ENCODE measurements around the gene TMEM9B.
A peak's percentile ranks its signal among the peaks of the same experiment; 100 is the strongest.
"Not testable (repeated sequence)": the region's sequence is repeated elsewhere in the genome, so short reads cannot be mapped to it uniquely, and the experiment has no call there.

TMEM9B gene

GRCh38 chr11:8964324-8965320, at the start of gene TMEM9B:
TMEM9B (minus strand) TSS chr11:8964442; CDS start chr11:8964313, 129 bp downstream.
- DNase-seq (ENCODE audit: low read depth), result peak; percentile 68

GRCh38 chr11:9013373-9013772, 49.1 kb upstream of the TMEM9B start:
- DNase-seq (ENCODE audit: low read depth), result no peak

DNA sequence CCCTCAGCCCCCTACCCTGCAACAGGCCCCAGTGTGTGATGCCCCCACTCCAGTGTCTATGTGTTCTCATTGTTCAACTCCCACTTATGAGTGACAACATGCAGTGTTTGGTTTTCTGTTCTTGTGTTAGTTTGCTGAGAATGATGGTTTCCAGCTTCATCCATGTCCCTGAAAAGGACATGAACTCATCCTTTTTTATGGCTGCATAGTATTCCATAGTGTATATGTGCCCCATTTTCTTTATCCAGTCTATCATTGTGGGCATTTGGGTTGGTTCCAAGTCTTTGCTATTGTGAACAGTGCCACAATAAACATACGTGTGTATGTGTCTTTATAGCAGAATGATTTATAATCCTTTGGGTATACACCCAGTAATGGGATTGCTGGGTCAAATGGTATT, 45.3 kb upstream of the TMEM9B start:
- DNase-seq (ENCODE audit: low read depth), result not testable (repeated sequence)

GRCh38 chr11:9008661-9009060, 44.4 kb upstream of the TMEM9B start:
- DNase-seq (ENCODE audit: low read depth), result no peak

- DNase-seq (ENCODE audit: low read depth), result no peak
Measured at GRCh38 chr11:9008011-9008550, 43.8 kb upstream of the TMEM9B start.

DNA sequence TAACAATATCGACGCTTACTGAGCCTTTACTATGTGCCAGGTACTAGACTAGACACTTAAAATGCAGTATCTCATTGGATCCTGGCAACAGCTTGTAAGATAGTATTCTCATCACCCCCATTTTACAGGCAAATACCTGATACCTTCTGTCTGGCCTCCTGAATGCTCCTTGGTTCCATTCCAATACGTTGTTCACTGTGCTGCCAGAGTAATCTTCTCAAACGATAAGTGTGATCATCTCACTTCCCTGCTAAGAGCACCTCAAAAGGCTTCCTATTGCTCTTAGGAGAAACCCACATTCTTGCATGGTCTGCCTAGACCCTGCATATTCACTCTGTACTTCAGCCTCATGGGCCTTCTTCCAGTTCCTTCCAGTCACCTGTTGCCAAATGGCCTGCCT, 40.8 kb upstream of the TMEM9B start:
- DNase-seq (ENCODE audit: low read depth), result no peak

DNA sequence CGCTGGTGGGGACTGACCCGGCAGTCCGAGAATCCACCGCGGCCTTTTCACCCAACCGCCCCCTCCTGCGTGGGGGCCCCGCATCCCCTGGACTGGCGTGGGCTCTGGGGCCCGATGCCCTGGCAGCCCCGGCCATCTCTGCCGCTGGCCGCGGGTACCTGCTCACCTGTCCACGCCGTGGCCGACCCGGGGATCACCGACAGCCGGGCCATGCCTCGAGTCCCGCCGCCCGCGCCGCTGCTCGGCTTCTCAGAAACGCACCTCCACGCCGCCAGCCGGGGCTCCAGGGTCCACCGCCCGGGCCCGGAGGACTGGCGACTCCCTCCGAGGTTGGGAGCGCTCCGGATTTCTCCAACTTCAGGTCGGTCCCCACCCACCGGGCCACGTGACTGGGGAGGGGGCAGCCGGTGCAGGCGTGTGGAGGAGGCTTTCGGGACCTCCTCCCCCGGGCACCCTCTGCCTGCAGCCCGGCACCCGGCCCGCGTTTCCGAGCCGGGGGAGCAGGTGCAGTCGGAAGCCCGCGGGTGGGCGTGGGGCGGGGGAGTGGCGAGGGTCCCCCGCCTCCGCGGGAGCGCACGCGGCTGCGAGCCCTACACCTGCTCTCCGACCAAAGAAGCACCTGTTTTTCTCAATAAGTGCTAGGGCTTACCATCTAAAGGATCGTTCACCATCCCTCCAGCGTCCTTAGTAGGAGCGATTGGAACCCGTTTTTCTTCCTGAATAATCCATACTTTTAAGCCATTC, 40.1 kb upstream of the TMEM9B start:
- DNase-seq (ENCODE audit: low read depth), result no peak

GRCh38 chr11:9003573-9004182, 39.4 kb upstream of the TMEM9B start, which contains the start of gene NRIP3:
NRIP3 (minus strand) TSS chr11:9004001; CDS start chr11:9003935, 66 bp downstream.
- peak; percentile 53 for DNase-seq (ENCODE audit: low read depth)

DNA sequence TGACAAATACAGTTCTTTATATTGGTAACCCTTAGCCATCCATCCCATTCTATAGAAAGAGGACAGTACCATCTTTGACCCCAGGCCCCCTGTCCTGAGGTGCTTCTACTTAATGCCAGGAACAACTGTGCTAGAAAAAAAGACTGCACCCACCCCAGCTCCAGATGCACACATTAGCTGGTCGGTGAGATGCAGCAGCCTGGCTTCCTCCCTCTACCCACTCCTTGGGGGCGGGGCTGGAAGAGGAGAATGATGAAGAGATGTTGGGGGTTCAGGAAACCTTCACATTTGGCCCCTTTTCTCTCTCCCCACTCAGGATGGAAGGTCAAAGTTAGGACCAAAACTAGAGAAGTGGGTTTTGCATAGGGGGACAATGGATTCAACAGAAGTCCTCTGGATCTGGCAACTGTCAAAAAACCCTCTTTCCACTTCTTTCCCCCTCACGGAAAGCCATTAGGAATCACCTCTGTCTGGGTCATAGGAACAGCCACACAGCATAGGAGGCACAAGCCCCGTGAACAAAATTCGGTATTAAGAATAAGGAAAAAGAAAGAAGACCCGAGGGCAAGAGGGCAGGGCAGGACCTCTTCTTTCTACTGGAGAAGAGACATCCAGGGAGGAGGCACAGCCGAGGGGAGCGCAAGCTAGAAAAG, 38.8 kb upstream of the TMEM9B start:
- DNase-seq (ENCODE audit: low read depth), result no peak

GRCh38 chr11:9001736-9002135, 37.5 kb upstream of the TMEM9B start:
- no peak for DNase-seq (ENCODE audit: low read depth)

- no peak for DNase-seq (ENCODE audit: low read depth)
Measured at GRCh38 chr11:8998017-8998416, 33.8 kb upstream of the TMEM9B start.

DNA sequence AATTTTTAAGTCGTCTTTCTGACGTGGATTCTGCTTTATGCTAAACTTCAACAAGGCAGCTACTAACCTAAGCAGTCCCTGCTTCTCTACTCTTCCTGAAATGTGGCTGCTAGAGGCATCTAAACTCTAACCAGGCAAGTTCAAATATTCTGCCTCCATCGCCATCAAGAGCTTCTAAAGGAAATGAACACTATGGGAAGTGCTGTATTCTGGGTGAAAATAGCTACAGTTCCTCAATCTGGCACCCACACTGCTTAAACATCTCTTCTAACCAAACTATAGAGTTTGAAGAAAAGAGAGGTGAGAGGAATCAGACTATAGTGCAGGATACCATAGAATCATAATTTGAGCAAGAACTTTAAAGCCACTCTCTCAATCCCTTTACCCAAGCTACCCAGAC, 33.2 kb upstream of the TMEM9B start:
- no peak for DNase-seq (ENCODE audit: low read depth)

GRCh38 chr11:8989453-8989852, 25.2 kb upstream of the TMEM9B start:
- no peak for DNase-seq (ENCODE audit: low read depth)

DNA sequence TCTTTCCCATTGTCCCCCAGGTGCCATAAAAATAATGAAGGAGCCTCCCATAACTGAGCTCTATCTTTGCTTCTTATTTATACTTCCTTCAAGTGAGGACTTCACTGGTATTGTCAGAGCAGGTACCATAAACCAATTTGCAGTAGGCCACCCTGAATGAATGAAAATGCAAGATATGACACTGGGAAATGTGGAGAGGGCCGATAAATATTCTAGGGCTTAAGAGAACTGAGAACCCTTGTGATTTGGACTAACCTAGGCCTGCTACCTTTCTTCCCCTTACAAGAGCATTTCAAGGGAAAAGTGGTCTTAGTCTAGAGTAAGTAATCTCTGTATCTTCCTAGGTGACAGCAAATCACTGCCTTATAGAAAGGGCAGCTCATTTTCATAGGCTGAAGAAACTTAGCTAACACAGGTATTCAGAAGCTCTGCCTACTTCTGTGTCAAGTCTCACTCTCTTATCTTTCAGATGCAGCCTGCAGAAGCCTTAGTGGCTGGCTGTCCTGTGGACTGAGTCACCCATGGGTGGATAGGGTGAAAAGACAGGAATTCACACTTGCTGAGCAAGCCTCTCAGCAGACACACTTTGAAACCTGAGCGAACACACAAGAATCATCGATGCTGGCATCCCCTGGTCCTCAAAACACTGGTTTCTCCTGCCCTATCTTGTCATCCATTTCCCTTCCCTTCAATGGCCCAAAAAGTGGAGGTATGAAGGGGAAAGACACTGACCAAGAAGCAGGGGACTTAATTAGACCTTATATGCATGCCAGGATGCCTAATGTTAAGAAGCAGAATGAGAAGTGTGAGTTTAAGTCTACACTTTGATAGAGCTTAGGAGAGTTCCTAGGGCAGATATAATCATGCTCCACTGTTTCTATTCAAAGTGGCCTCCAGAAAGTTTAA, 24.3 kb upstream of the TMEM9B start:
- DNase-seq (ENCODE audit: low read depth), result no peak

DNA sequence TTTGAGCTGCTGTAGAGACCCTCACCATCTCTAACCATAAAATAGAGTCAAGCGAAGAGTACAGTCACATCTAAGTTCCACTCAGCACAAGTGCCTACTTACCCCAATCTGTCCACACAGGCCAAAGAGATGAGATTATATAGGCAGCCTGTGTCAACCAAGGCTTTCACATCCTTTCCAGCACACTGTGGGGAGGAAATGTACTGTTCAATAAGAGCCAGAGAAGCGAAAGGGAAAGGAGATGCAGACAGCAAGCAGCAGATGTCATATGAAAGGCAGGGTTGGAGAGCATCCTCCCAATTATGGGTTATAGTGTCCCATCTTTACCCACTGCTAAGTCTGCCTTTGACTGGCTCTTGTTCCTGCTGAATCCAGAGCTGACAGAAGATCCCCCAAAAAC, 23.2 kb upstream of the TMEM9B start:
- DNase-seq (ENCODE audit: low read depth), result no peak

DNA sequence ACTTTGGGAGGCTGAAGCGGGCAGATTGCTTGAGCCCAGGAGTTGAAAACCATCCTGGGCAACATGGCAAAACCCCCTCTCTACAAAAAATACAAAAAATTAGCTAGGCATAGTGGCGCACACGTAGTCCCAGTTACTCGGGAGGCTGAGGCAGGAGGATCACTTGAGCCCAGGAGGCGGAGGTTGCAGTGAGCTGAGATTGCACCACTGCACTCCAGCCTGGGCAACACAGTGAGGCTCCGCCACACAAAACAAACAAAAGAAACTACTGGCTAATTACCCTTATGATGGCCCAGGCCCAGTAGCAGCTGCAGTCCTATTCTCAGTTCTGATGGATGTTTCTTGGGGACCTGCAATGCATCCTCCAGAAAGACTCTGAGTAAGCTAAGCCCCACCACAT, 22.5 kb upstream of the TMEM9B start:
- not testable (repeated sequence) for DNase-seq (ENCODE audit: low read depth)

DNA sequence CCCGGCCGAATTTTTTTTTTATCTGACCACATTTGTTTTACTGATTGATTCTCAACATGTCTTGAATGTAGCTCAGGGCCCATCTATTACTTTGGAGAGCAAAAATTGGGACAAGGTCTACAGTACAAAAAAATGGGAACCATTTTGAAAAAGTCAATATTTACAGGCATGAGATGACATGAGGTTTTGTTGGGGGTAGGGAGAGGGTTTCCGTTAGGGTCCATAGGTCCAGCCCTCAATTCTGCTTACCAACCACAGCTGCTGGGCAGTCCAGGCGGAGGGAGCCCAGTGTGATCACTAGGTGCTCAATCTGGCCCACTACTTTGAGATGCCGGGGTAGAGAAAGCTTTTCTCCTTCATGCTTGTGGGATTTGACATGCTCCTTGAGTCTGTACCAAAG, 21.2 kb upstream of the TMEM9B start:
- no peak for DNase-seq (ENCODE audit: low read depth)

GRCh38 chr11:8983552-8983951, 19.3 kb upstream of the TMEM9B start:
- no peak for DNase-seq (ENCODE audit: low read depth)

GRCh38 chr11:8980485-8980884, 16.2 kb upstream of the TMEM9B start:
- no peak for DNase-seq (ENCODE audit: low read depth)

DNA sequence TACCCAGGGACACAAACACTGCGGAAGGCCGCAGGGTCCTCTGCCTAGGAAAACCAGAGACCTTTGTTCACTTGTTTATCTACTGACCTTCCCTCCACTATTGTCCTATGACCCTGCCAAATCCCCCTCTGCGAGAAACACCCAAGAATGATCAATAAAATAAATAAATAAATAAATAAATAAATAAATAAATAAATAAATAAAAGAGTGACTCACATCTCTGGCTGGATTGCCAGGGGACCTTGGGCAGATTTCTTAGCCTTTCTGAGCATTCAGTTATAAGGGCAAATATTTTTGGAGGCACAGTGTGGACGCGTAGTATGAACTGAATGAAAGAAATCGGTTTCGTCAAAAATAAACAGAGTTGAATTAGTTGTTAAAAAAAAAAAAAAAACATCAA, 15.1 kb upstream of the TMEM9B start:
- not testable (repeated sequence) for DNase-seq (ENCODE audit: low read depth)

DNA sequence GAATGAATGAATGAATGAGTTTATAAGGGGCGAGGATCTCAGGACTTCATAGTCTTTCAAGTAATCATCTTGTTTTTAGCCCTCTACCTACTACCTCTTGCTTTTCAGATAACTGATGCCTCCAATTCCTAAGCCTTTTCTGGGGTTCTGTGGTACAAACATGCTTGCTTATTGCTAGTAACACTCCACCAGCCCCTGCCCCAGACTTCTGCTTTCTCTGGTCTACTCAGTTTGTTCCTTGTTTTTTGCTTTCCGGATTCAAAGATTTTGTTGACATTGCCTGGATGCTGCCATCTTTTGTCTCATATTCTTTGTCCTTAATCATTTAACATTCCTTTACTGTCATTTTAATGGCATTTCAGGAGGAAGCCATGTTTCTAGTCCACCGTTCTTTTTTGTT, 8.9 kb upstream of the TMEM9B start:
- no peak for DNase-seq (ENCODE audit: low read depth)

Measured in stimulated activated CD8-positive, alpha-beta memory T cell treated with anti-CD3 and anti-CD28 coated beads, Interleukin-12 subunit alpha, Interleukin-12 subunit beta, amount 100 ng/mL, for 4 hours (primary cell).